ENCODE results near the gene PAWR. TPM values are rescaled to one million over a fixed set of nuclear protein-coding genes. Genes with fewer than 3 reads are reported as not detected.
"Not testable (repeated sequence)": the region's sequence is repeated elsewhere in the genome, so short reads cannot be mapped to it uniquely, and the experiment has no call there.

Gene PAWR
- total RNA-seq, 3 donors from 2014 or later: 17.0 to 155 (median 101) TPM

DNA sequence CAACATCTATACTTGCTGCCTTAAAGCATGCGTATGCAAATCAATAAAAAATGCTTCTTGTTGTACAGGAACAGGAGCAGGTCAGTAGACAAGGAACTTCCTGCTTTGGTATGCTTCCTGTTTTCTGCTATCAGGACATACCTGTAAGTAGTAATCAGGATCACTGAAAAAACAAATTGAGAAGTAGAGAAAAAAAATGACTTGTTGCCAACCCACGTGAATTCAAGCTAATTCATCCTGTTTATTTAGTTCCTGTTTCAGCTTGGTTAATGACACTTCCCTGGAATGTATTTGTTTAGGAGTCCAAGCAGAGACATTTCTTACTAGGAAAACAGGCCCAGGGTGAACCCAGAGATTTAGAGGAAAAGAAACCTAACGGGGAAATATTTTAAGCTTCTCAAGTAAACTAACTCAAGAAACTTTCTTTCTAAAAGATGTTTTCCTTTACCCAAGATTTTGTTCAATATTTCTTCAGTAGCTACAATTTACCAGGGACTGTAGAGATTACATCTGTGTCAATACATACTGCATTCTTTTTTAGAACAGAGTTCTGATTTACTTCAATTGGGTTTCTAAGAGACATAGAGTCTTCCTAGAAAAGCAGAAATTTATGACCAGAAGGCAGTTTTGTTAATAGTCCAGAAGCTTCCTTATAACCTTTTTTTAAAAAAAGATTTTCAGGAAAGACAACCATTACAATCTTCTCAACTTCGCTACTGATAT lies 124.2 kb downstream of the PAWR start:
- H3K4me1 ChIP-seq: no peaks in the 10 kb centered on the region
- TF ChIP-seq POLR2AphosphoS5 (IDR thresholded peaks at IDR 0.05) (no peak), POLR2A (IDR thresholded peaks at IDR 0.05) (no peak)
- TF ChIP-seq, protein P1, sequence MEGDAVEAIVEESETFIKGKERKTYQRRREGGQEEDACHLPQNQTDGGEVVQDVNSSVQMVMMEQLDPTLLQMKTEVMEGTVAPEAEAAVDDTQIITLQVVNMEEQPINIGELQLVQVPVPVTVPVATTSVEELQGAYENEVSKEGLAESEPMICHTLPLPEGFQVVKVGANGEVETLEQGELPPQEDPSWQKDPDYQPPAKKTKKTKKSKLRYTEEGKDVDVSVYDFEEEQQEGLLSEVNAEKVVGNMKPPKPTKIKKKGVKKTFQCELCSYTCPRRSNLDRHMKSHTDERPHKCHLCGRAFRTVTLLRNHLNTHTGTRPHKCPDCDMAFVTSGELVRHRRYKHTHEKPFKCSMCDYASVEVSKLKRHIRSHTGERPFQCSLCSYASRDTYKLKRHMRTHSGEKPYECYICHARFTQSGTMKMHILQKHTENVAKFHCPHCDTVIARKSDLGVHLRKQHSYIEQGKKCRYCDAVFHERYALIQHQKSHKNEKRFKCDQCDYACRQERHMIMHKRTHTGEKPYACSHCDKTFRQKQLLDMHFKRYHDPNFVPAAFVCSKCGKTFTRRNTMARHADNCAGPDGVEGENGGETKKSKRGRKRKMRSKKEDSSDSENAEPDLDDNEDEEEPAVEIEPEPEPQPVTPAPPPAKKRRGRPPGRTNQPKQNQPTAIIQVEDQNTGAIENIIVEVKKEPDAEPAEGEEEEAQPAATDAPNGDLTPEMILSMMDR (IDR thresholded peaks at IDR 0.05): no peak
- H3K4me3 ChIP-seq: no peak overlapping the region
- intact Hi-C loops (cut with DNase I; ENCODE audit: low total_unique reads): loop anchor here (10.0 kb wide), 1 partner anchor 128 kb away; the partner anchor contains the start of gene PAWR
- peak overlapping the region in 1 of 2 donors; percentile 14 for H3K27ac ChIP-seq
- H3K27me3 ChIP-seq: no peaks in the 10 kb centered on the region
- no peak for DNase-seq (ENCODE audit: low spot score in 2 of 2)
- H3K36me3 ChIP-seq: peaks cover 3% of the 10 kb centered on the region
- H3K9me3 ChIP-seq: peaks cover 6 to 7% of the 10 kb centered on the region in 2 donors

DNA sequence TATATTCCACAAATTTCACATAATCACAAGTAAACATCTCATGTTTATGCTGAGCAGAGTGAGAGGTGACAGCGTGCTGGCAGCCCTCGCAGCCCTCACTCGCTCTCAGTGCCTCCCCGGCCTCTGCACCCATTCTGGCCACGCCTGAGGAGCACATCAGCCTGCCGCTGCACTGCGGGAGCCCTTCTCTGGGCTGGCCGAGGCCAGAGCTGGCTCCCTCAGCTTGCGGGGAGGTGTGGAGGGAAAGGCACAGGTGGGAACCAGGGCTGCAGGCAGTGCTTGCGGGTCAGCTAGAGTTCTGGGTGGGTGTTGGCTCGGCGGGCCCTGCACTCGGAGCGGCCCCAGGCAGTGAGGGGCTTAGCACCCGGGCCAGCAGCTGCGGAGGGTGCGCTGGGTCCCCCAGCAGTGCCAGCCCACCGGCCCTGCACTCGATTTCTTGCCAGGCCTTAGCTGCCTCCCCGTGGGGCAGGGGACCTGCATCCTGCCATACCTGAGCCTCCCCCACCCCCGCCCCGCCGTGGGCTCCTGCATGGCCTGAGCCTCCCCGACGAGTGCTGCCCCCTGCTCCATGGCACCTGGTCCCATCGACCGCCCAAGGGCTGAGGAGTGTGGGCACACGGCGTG lies 125.9 kb downstream of the PAWR start:
- peaks cover 10 to 11% of the 10 kb centered on the region in 2 donors for H3K9me3 ChIP-seq
- H3K27ac ChIP-seq; H3K36me3 ChIP-seq; H3K4me3 ChIP-seq; H3K27me3 ChIP-seq; H3K4me1 ChIP-seq; DNase-seq (ENCODE audit: low spot score in 2 of 2): not testable (repeated sequence)
- intact Hi-C loops (cut with DNase I; ENCODE audit: low total_unique reads): loop anchor here (10.0 kb wide), 1 partner anchor 130 kb away; the partner anchor contains the start of gene PAWR

DNA sequence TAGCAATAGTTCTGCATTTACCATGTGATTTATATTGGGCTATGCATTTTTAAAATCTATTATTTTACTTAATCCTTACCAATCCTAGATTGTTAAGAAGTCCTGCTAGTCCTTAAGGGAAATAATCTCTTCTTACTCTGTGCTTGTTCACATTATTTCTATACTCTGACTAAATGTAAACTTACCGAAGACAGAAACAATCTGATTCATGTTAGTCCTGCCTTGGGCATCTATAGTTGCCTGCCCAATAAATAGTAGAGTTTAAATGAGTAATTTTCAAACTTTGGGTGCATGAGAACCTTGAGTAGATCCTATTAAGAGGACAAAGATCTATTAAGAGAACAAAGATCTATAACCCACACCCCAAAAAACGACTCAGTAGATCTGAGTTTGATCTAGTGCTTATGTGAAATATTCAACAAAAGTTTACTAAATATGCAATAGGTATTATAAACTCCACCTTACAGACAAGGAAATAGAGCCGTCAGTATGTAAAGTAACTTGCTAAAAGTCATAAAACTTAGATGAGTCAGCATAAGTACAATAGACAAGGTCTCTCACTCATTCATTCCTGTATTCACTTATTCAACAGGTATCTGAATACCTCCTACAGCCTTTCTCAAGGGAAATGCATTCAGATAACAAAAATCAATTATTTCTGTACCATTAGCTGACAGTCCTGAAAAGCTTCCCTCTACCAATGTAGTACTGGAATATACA lies 127.6 kb downstream of the PAWR start:
- DNase-seq (ENCODE audit: low spot score in 2 of 2): no peak
- no peaks in the 10 kb centered on the region for H3K36me3 ChIP-seq
- no peak for TF ChIP-seq POLR2AphosphoS5 (IDR thresholded peaks at IDR 0.05)
- TF ChIP-seq POLR2A (IDR thresholded peaks at IDR 0.05): no peak
- TF ChIP-seq, protein P1 (IDR thresholded peaks at IDR 0.05): no peak
- no peaks in the 10 kb centered on the region for H3K27me3 ChIP-seq
- H3K4me3 ChIP-seq: no peak overlapping the region
- H3K4me1 ChIP-seq: no peaks in the 10 kb centered on the region
- intact Hi-C loops (cut with DNase I; ENCODE audit: low total_unique reads): loop anchor here (10.0 kb wide), 1 partner anchor 132 kb away; the partner anchor contains the start of gene PAWR
- no peak overlapping the region for H3K27ac ChIP-seq
- peaks cover 10 to 11% of the 10 kb centered on the region in 2 donors for H3K9me3 ChIP-seq

DNA sequence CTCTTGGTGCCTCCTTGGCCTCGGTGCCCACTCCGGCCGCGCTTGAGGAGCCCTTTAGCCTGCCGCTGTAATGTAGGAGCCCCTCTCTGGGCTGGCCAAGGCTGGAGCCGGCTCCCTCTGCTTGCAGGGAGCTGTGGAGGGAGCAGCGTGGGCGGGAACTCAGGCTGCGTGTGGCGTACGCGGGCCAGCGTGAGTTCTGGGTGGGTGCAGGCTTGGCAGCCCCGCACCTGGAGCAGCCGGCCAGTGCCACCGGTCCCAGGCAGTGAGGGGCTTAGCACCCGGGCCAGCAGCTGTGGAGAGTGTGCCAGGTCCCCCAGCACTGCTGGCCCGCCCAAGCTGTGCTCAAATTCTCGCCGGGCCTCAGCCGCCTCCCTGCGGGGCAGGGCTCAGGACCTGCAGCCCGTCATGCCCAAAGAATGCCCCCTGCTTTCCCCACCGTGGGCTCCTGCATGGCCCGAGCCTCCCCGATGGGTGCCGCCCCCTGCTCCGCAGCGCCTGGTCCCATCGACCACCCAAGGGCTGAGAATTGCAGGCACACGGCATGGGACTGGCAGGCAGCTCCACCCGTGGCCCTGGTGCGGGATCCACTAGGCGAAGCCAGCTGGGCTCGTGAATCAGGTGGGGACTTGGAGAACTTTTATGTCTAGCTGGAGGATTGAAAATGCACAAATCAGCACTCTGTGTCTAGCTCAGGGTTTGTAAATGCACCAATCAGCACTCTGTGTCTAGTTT lies 129.2 kb downstream of the PAWR start:
- intact Hi-C loops (cut with DNase I; ENCODE audit: low total_unique reads): loop anchor here (10.0 kb wide), 1 partner anchor 133 kb away; the partner anchor contains the start of gene PAWR

More for the DNA sequence above, 129.2 kb downstream of the PAWR start:
- Histone ChIP-seq H3K36me3 (no peaks in the 10 kb centered on the region), H3K27ac (no peak overlapping the region), H3K4me1 (no peaks in the 10 kb centered on the region), H3K27me3 (no peaks in the 10 kb centered on the region), H3K9me3 (peaks cover 10 to 11% of the 10 kb centered on the region in 2 donors), H3K4me3 (no peak overlapping the region)
- no peak for DNase-seq (ENCODE audit: low spot score in 2 of 2)
- TF ChIP-seq POLR2AphosphoS5 (IDR thresholded peaks at IDR 0.05): no peak
- TF ChIP-seq POLR2A (IDR thresholded peaks at IDR 0.05): no peak
- TF ChIP-seq, protein P1 (IDR thresholded peaks at IDR 0.05): no peak

Data from breast epithelium (tissue), 4 donors.